SK-N-SH (cell line): ENCODE measurements around the gene NSMCE4A. TPM values are rescaled to one million over a fixed set of nuclear protein-coding genes. Genes with fewer than 3 reads are reported as not detected.

ENCODE experiments used
- CTCF ChIA-PET: fragments of 300-600, 350-600 bp; formaldehyde crosslinking; extraction: SDS; loops from one replicate; lab custom pipeline; 2021; lab: Yijun Ruan, JAX
- POLR2A ChIA-PET: fragments of 350-600 bp; sonication (Branson Sonifier 250); formaldehyde crosslinking; extraction: SDS; loops from one replicate; lab custom pipeline; 2020; ENCODE audit warnings: antibody characterized with exemption, inconsistent platforms; lab: Yijun Ruan, JAX
- DNase-seq: peaks from one replicate; pipeline ENCODE4 v3.0.0; 2012
- H2AFZ ChIP-seq: fragments of 200-600 bp; sonication (generic); 2 replicates; pipeline ENCODE4 v1.8.1; 2016; ENCODE audit warnings: antibody characterized with exemption, mild to moderate bottlenecking, low read depth
- H3F3A ChIP-seq: fragments of 200-600 bp; sonication (generic); replicated peaks from 2 replicates; pipeline ENCODE3; 2016; ENCODE audit warnings: antibody characterized with exemption, mild to moderate bottlenecking; ENCODE audit not compliant: insufficient read depth
- H3K27ac ChIP-seq, 2 experiments: fragments of 200-500 bp in 1 of 2; fragments of 200-600 bp in 1 of 2; sonication (Bioruptor generic) in 1 of 2; sonication (generic), shearing (Covaris generic) in 1 of 2; 2 replicates each; pipeline versions ENCODE4 v1.5.1 to v1.6.1; 2014 to 2016; ENCODE audit warnings: low read depth in 2 of 2, inconsistent platforms in 1 of 2, low read length in 1 of 2, mild to moderate bottlenecking in 1 of 2, mixed read lengths in 1 of 2
- H3K27me3 ChIP-seq: fragments of 200-600 bp; sonication (generic), shearing (Covaris generic); 2 replicates; pipeline ENCODE4 v1.6.1; 2016; ENCODE audit warnings: mixed run types; ENCODE audit not compliant: insufficient read depth
- H3K36me3 ChIP-seq, 2 experiments: fragments of 200-500 bp in 1 of 2; fragments of 200-600 bp in 1 of 2; sonication (Bioruptor generic) in 1 of 2; sonication (generic) in 1 of 2; replicated peaks in 1 of 2; 2 replicates each; pipeline versions ENCODE3 to v1.5.1; 2014 to 2016; ENCODE audit warnings: low read length in 1 of 2, mild to moderate bottlenecking in 1 of 2; ENCODE audit not compliant: insufficient read depth in 2 of 2, control insufficient read depth in 1 of 2
- H3K4me1 ChIP-seq, 2 experiments: fragments of 200-500 bp in 1 of 2; fragments of 200-600 bp in 1 of 2; sonication (Bioruptor generic) in 1 of 2; sonication (generic), shearing (Covaris generic) in 1 of 2; 2 replicates each; pipeline versions ENCODE4 v1.5.1 to v1.6.1; 2014 to 2016; ENCODE audit warnings: low read depth in 1 of 2, low read length in 1 of 2, mixed run types in 1 of 2; ENCODE audit not compliant: insufficient read depth in 2 of 2, control insufficient read depth in 1 of 2
- H3K4me2 ChIP-seq: fragments of 200-600 bp; sonication (generic), shearing (Covaris generic); 2 replicates; pipeline ENCODE4 v1.6.1; 2017; ENCODE audit warnings: mixed run types
- H3K4me3 ChIP-seq, 2 experiments: fragments of 200-500 bp in 1 of 2; fragments of 200-600 bp in 1 of 2; sonication (Bioruptor generic) in 1 of 2; sonication (generic), shearing (Covaris generic) in 1 of 2; 2 replicates each; pipeline versions ENCODE4 v1.5.1 to v1.8.1; 2014 to 2016; ENCODE audit warnings: low read depth in 2 of 2, inconsistent platforms in 1 of 2, low read length in 1 of 2, mild to moderate bottlenecking in 1 of 2, mixed read lengths in 1 of 2, moderate library complexity in 1 of 2
- H3K79me2 ChIP-seq: fragments of 200-600 bp; sonication (generic); 2 replicates; pipeline ENCODE4 v1.8.1; 2017; ENCODE audit warnings: mild to moderate bottlenecking; ENCODE audit not compliant: insufficient read depth
- H3K9ac ChIP-seq: fragments of 200-600 bp; sonication (generic); 2 replicates; pipeline ENCODE4 v1.6.1; 2017; ENCODE audit warnings: mixed run types
- H3K9me2 ChIP-seq: fragments of 200-600 bp; sonication (generic); 2 replicates; pipeline ENCODE4 v1.6.1; 2017; ENCODE audit warnings: mixed run types
- H3K9me3 ChIP-seq: fragments of 200-600 bp; sonication (generic); 2 replicates; pipeline ENCODE4 v1.6.1; 2017; ENCODE audit warnings: mixed run types, mild to moderate bottlenecking, moderate library complexity
- H4K20me1 ChIP-seq: fragments of 200-600 bp; sonication (generic); 2 replicates; pipeline ENCODE4 v1.6.1; 2017; ENCODE audit warnings: mild to moderate bottlenecking, mixed run types; ENCODE audit not compliant: insufficient read depth
- CTCF ChIP-seq: fragments of 200-600 bp; sonication (generic); IDR thresholded peaks from 2 replicates; pipeline ENCODE4 v1.6.1; 2017; ENCODE audit warnings: antibody characterized with exemption, mild to moderate bottlenecking, moderate library complexity
- ELF1 ChIP-seq: IDR thresholded peaks from 2 replicates; pipeline ENCODE4 v1.4.0; 2012
- EZH2phosphoT487 ChIP-seq: fragments of 200-600 bp; sonication (generic); IDR thresholded peaks from 2 replicates; pipeline ENCODE4 v1.6.1; 2017; ENCODE audit warnings: low read depth, mixed run types, mild to moderate bottlenecking, antibody characterized with exemption, moderate library complexity, borderline replicate concordance
- FOXJ3 ChIP-seq: sonication (generic); formaldehyde crosslinking; IDR thresholded peaks from 2 replicates; pipeline ENCODE4 v1.5.1; 2020; ENCODE audit warnings: mild to moderate bottlenecking, missing genetic modification reagents
- FOXM1 ChIP-seq: IDR thresholded peaks from 2 replicates; pipeline ENCODE4 v1.4.0; 2012; ENCODE audit warnings: low read depth, mild to moderate bottlenecking
- GABPA ChIP-seq: IDR thresholded peaks from 2 replicates; pipeline ENCODE4 v1.4.0; 2012; ENCODE audit warnings: low read depth, mild to moderate bottlenecking
- IRF3 ChIP-seq: fragments of 150-350 bp; IDR thresholded peaks from 2 replicates; pipeline ENCODE4 v1.6.1; 2016; ENCODE audit warnings: mild to moderate bottlenecking, low read depth, low read length
- MAX ChIP-seq: IDR thresholded peaks from 2 replicates; pipeline ENCODE4 v1.4.0; 2012; ENCODE audit warnings: low read depth
- MEF2A ChIP-seq: IDR thresholded peaks from 2 replicates; pipeline ENCODE4 v1.4.0; 2012; ENCODE audit warnings: low read depth, borderline replicate concordance
- MXI1 ChIP-seq: IDR thresholded peaks from 2 replicates; pipeline ENCODE4 v1.6.1; 2012; ENCODE audit warnings: mild to moderate bottlenecking, low read depth, low read length, improper control_type of control experiment
- NFIC ChIP-seq: IDR thresholded peaks from 2 replicates; pipeline ENCODE4 v1.4.0; 2012; ENCODE audit warnings: borderline replicate concordance
- PBX3 ChIP-seq: IDR thresholded peaks from 2 replicates; pipeline ENCODE4; 2012
- POLR2AphosphoS5 ChIP-seq: IDR thresholded peaks from 2 replicates; pipeline ENCODE4 v1.6.1; 2012; ENCODE audit warnings: low read depth, low read length
- RCOR1 ChIP-seq: fragments of 150-350 bp; IDR thresholded peaks from 2 replicates; pipeline ENCODE4 v1.6.1; 2017; ENCODE audit warnings: antibody characterized with exemption, low read length
- RFX5 ChIP-seq: IDR thresholded peaks from 2 replicates; pipeline ENCODE4 v1.6.1; 2012; ENCODE audit warnings: mild to moderate bottlenecking, improper control_type of control experiment, low read length
- RXRA ChIP-seq: IDR thresholded peaks from 2 replicates; pipeline ENCODE4 v1.4.0; 2012; ENCODE audit warnings: low read depth, mild to moderate bottlenecking, borderline replicate concordance
- SMC3 ChIP-seq: IDR thresholded peaks from 2 replicates; pipeline ENCODE4 v1.6.1; 2012; ENCODE audit warnings: low read depth, low read length, improper control_type of control experiment
- TAF1 ChIP-seq: IDR thresholded peaks from 2 replicates; pipeline ENCODE4 v1.6.1; 2012; ENCODE audit warnings: low read depth, mild to moderate bottlenecking, low read length, moderate library complexity, borderline replicate concordance
- YY1 ChIP-seq: IDR thresholded peaks from 2 replicates; pipeline ENCODE4 v1.4.0; 2012; ENCODE audit warnings: low read depth, mild to moderate bottlenecking
- ZBTB33 ChIP-seq: IDR thresholded peaks from 2 replicates; pipeline ENCODE4 v1.4.0; 2012; ENCODE audit warnings: low read depth, borderline replicate concordance
- WGBS: methylation state at CpG from one replicate; pipeline ENCODE4 v1.1.6; 2017; ENCODE audit warnings: low lambda C conversion rate; 5-methylcytosine and 5-hydroxymethylcytosine counted together
- polyA plus RNA-seq, 3 experiments: library from polyadenylated mRNA; depleted of rRNA; stranded (reverse); fragments of >200 nt; gene quantifications; 2 replicates each; pipeline ENCODE4 v1.2.3, GENCODE V29; 2012

Gene NSMCE4A
- polyA plus RNA-seq, 1 of the 3 experiments (the other 2 are of a cell fraction) = 28.5 TPM

GRCh38 chr10:121910673-121911420 lies 64.2 kb downstream of the NSMCE4A start:
- ChIA-PET CTCF (interaction anchor here (1.0 to 3.0 kb wide), 2 partner anchors 10 to 11 kb away, joined by 4 to 20 read pairs; no protein-coding TSS in a partner anchor), POLR2A (interaction anchor here (1.2 kb wide), 1 partner anchor 16 kb away, joined by 3 read pairs; no protein-coding TSS in a partner anchor)
- 0 out of 2 replicates have a peak, but pooled peaks cover 3% of the 10 kb centered on the region for H3K9me2 ChIP-seq
- no peaks in the 10 kb centered on the region for H3K9me3 ChIP-seq
- peak overlapping the region in 1 of 2 experiments; percentile 14; a peak in 2 of 4 replicates for H3K27ac ChIP-seq
- no peaks in the 10 kb centered on the region for H3K4me1 ChIP-seq
- H3F3A ChIP-seq = no peaks in the 10 kb centered on the region
- H3K4me3 ChIP-seq = no peak overlapping the region
- TF ChIP-seq ZBTB33 (no peak), TAF1 (no peak), MEF2A (no peak), MXI1 (no peak), NFIC (no peak), POLR2AphosphoS5 (no peak), RXRA (no peak), GABPA (no peak), MAX (no peak), FOXM1 (no peak), PBX3 (no peak), SMC3 (no peak), CTCF (no peak), ELF1 (no peak), FOXJ3 (CRISPR knock-in tag) (no peak), YY1 (no peak), RFX5 (no peak), IRF3 (no peak), EZH2phosphoT487 (no peak), RCOR1 (no peak)
- no peaks in the 10 kb centered on the region for H3K27me3 ChIP-seq
- H3K36me3 ChIP-seq = peaks cover 9 to 21% of the 10 kb centered on the region in 2 experiments
- no peaks in the 10 kb centered on the region for H4K20me1 ChIP-seq
- no peak overlapping the region for H3K9ac ChIP-seq
- no peak for DNase-seq
- H2AFZ ChIP-seq = no peak overlapping the region
- no peak overlapping the region for H3K4me2 ChIP-seq
- H3K79me2 ChIP-seq = peaks cover 4% of the 10 kb centered on the region
- WGBS = 62% methylated on average over 5 of the region's 5 CpGs
